ENCODE results near the gene GATAD2B.

Gene GATAD2B

GRCh38 chr1:153796786-153797659 is 125.7 kb downstream of the GATAD2B start:
- Histone ChIP-seq H3K27me3 (ENCODE audit: control insufficient read depth in 1 of 2, insufficient read depth in 2 of 2, low read length in 2 of 2) (no peaks in the 10 kb centered on the region), H3K9ac (ENCODE audit: low read length) (no peak overlapping the region), H3K27ac (ENCODE audit: low read depth, low read length) (no peak overlapping the region), H3K36me3 (ENCODE audit: insufficient read depth, low read length) (no peaks in the 10 kb centered on the region), H3K4me1 (ENCODE audit: insufficient read depth, low read length) (no peaks in the 10 kb centered on the region), H3K9me3 (ENCODE audit: low read length) (no peaks in the 10 kb centered on the region), H3K4me3 (ENCODE audit: low read depth in 1 of 2, low read length in 2 of 2) (no peak overlapping the region)

GRCh38 chr1:153795934-153796785 is 126.6 kb downstream of the GATAD2B start:
- H3K4me1 ChIP-seq (ENCODE audit: insufficient read depth, low read length), result peaks cover 5% of the 10 kb centered on the region
- no peak overlapping the region for H3K4me3 ChIP-seq (ENCODE audit: low read depth in 1 of 2, low read length in 2 of 2)
- H3K36me3 ChIP-seq (ENCODE audit: insufficient read depth, low read length), result no peaks in the 10 kb centered on the region
- H3K27me3 ChIP-seq (ENCODE audit: control insufficient read depth in 1 of 2, insufficient read depth in 2 of 2, low read length in 2 of 2), result no peaks in the 10 kb centered on the region
- no peak overlapping the region for H3K27ac ChIP-seq (ENCODE audit: low read depth, low read length)
- no peaks in the 10 kb centered on the region for H3K9me3 ChIP-seq (ENCODE audit: low read length)
- no peak overlapping the region for H3K9ac ChIP-seq (ENCODE audit: low read length)

GRCh38 chr1:153795330-153795837 is 127.4 kb downstream of the GATAD2B start:
- Histone ChIP-seq H3K9me3 (ENCODE audit: low read length) (no peaks in the 10 kb centered on the region), H3K4me1 (ENCODE audit: insufficient read depth, low read length) (peaks cover 10% of the 10 kb centered on the region), H3K27me3 (ENCODE audit: control insufficient read depth in 1 of 2, insufficient read depth in 2 of 2, low read length in 2 of 2) (no peaks in the 10 kb centered on the region), H3K4me3 (ENCODE audit: low read depth in 1 of 2, low read length in 2 of 2) (no peak overlapping the region), H3K9ac (ENCODE audit: low read length) (no peak overlapping the region), H3K36me3 (ENCODE audit: insufficient read depth, low read length) (no peaks in the 10 kb centered on the region), H3K27ac (ENCODE audit: low read depth, low read length) (no peak overlapping the region)

- peaks cover 13% of the 10 kb centered on the region for H3K4me1 ChIP-seq (ENCODE audit: insufficient read depth, low read length)
- H3K36me3 ChIP-seq (ENCODE audit: insufficient read depth, low read length), result no peaks in the 10 kb centered on the region
- no peak overlapping the region for H3K27ac ChIP-seq (ENCODE audit: low read depth, low read length)
- no peaks in the 10 kb centered on the region for H3K27me3 ChIP-seq (ENCODE audit: control insufficient read depth in 1 of 2, insufficient read depth in 2 of 2, low read length in 2 of 2)
- no peak overlapping the region for H3K4me3 ChIP-seq (ENCODE audit: low read depth in 1 of 2, low read length in 2 of 2)
- H3K9ac ChIP-seq (ENCODE audit: low read length), result no peak overlapping the region
- H3K9me3 ChIP-seq (ENCODE audit: low read length), result no peaks in the 10 kb centered on the region
These were observed 128.0 kb downstream of the GATAD2B start for GRCh38 chr1:153794624-153795329.

GRCh38 chr1:153793973-153794615 is 128.7 kb downstream of the GATAD2B start:
- Histone ChIP-seq H3K4me3 (ENCODE audit: low read depth in 1 of 2, low read length in 2 of 2) (no peak overlapping the region), H3K27ac (ENCODE audit: low read depth, low read length) (no peak overlapping the region), H3K9me3 (ENCODE audit: low read length) (no peaks in the 10 kb centered on the region), H3K36me3 (ENCODE audit: insufficient read depth, low read length) (no peaks in the 10 kb centered on the region), H3K27me3 (ENCODE audit: control insufficient read depth in 1 of 2, insufficient read depth in 2 of 2, low read length in 2 of 2) (no peaks in the 10 kb centered on the region), H3K4me1 (ENCODE audit: insufficient read depth, low read length) (peaks cover 20% of the 10 kb centered on the region), H3K9ac (ENCODE audit: low read length) (no peak overlapping the region)

- no peaks in the 10 kb centered on the region for H3K9me3 ChIP-seq (ENCODE audit: low read length)
- H3K27ac ChIP-seq (ENCODE audit: low read depth, low read length), result no peak overlapping the region
- H3K4me3 ChIP-seq (ENCODE audit: low read depth in 1 of 2, low read length in 2 of 2), result no peak overlapping the region
These were observed 129.4 kb downstream of the GATAD2B start for GRCh38 chr1:153793261-153793972.

GRCh38 chr1:153792631-153793041 is 130.1 kb downstream of the GATAD2B start:
- no peak overlapping the region for H3K9ac ChIP-seq (ENCODE audit: low read length)
- no peaks in the 10 kb centered on the region for H3K9me3 ChIP-seq (ENCODE audit: low read length)
- peaks cover 25% of the 10 kb centered on the region for H3K4me1 ChIP-seq (ENCODE audit: insufficient read depth, low read length)
- no peaks in the 10 kb centered on the region for H3K36me3 ChIP-seq (ENCODE audit: insufficient read depth, low read length)
- H3K4me3 ChIP-seq (ENCODE audit: low read depth in 1 of 2, low read length in 2 of 2), result no peak overlapping the region
- no peak overlapping the region for H3K27ac ChIP-seq (ENCODE audit: low read depth, low read length)
- no peaks in the 10 kb centered on the region for H3K27me3 ChIP-seq (ENCODE audit: control insufficient read depth in 1 of 2, insufficient read depth in 2 of 2, low read length in 2 of 2)

More at GRCh38 chr1:153793261-153793972, 129.4 kb downstream of the GATAD2B start:
- H3K36me3 ChIP-seq (ENCODE audit: insufficient read depth, low read length), result no peaks in the 10 kb centered on the region
- H3K27me3 ChIP-seq (ENCODE audit: control insufficient read depth in 1 of 2, insufficient read depth in 2 of 2, low read length in 2 of 2), result no peaks in the 10 kb centered on the region
- H3K4me1 ChIP-seq (ENCODE audit: insufficient read depth, low read length), result peaks cover 25% of the 10 kb centered on the region
- H3K9ac ChIP-seq (ENCODE audit: low read length), result no peak overlapping the region

- peak overlapping the region; percentile 95 for H3K27ac ChIP-seq (ENCODE audit: low read depth, low read length)
- no peaks in the 10 kb centered on the region for H3K9me3 ChIP-seq (ENCODE audit: low read length)
- peaks cover 25% of the 10 kb centered on the region for H3K4me1 ChIP-seq (ENCODE audit: insufficient read depth, low read length)
- no peaks in the 10 kb centered on the region for H3K27me3 ChIP-seq (ENCODE audit: control insufficient read depth in 1 of 2, insufficient read depth in 2 of 2, low read length in 2 of 2)
- H3K4me3 ChIP-seq (ENCODE audit: low read depth in 1 of 2, low read length in 2 of 2), result no peak overlapping the region
- H3K36me3 ChIP-seq (ENCODE audit: insufficient read depth, low read length), result no peaks in the 10 kb centered on the region
- no peak overlapping the region for H3K9ac ChIP-seq (ENCODE audit: low read length)
These were observed 131.0 kb downstream of the GATAD2B start for GRCh38 chr1:153791648-153792253.

- Histone ChIP-seq H3K36me3 (ENCODE audit: insufficient read depth, low read length) (no peaks in the 10 kb centered on the region), H3K27ac (ENCODE audit: low read depth, low read length) (peak overlapping the region; percentile 95), H3K9ac (ENCODE audit: low read length) (peak overlapping the region; percentile 69), H3K4me3 (ENCODE audit: low read depth in 1 of 2, low read length in 2 of 2) (peak overlapping the region; percentile 30 to 67), H3K4me1 (ENCODE audit: insufficient read depth, low read length) (peaks cover 25% of the 10 kb centered on the region), H3K9me3 (ENCODE audit: low read length) (no peaks in the 10 kb centered on the region), H3K27me3 (ENCODE audit: control insufficient read depth in 1 of 2, insufficient read depth in 2 of 2, low read length in 2 of 2) (no peaks in the 10 kb centered on the region)
These were observed 131.7 kb downstream of the GATAD2B start for GRCh38 chr1:153790966-153791647.
